HepG2 (cell line): ENCODE data around the gene GPRC5B. TPM values are rescaled to one million over a fixed set of nuclear protein-coding genes. Genes with fewer than 3 reads are reported as not detected.

Source experiments
- FOXP1 ChIP-seq, 2 experiments: fragments of 450-650 bp in 1 of 2; IDR thresholded peaks; 2 replicates each; pipeline ENCODE4 v1.6.1; 2017 to 2018; ENCODE audit warnings: antibody characterized with exemption in 1 of 2
- NCOA2 ChIP-seq: sonication (generic); formaldehyde crosslinking; IDR thresholded peaks from 2 replicates; pipeline ENCODE4 v1.8.0; 2022; ENCODE audit warnings: inconsistent platforms
- NR2F6 ChIP-seq, 2 experiments: IDR thresholded peaks; 2 replicates each; pipeline ENCODE4 v1.6.1; 2016; ENCODE audit warnings: antibody characterized with exemption in 1 of 2, mild to moderate bottlenecking in 1 of 2
- SYNCRIP ChIP-seq: fragments of 200-400 bp; formaldehyde crosslinking; IDR thresholded peaks from 2 replicates; pipeline ENCODE4 v1.6.1; 2018; ENCODE audit warnings: mild to moderate bottlenecking, low read depth, low read length; ENCODE audit not compliant: insufficient read depth
- ZBTB40 ChIP-seq, 2 experiments: fragments of 450-650 bp in 1 of 2; sonication (generic) in 1 of 2; formaldehyde crosslinking in 1 of 2; IDR thresholded peaks; 2 replicates each; pipeline versions ENCODE4 v1.6.1 to v1.8.0; 2016 to 2022; ENCODE audit warnings: antibody characterized with exemption in 1 of 2, mild to moderate bottlenecking in 1 of 2, missing genetic modification reagents in 1 of 2
- ZKSCAN8 ChIP-seq: IDR thresholded peaks from 2 replicates; pipeline ENCODE4 v1.6.1; 2016; ENCODE audit warnings: borderline replicate concordance, missing genetic modification reagents, missing compliant biosample characterization
- ZNF503 ChIP-seq: sonication (generic); formaldehyde crosslinking; IDR thresholded peaks from 2 replicates; pipeline ENCODE4 v1.4.0; 2020; ENCODE audit warnings: missing genetic modification reagents
- ZNF580 ChIP-seq: IDR thresholded peaks from 2 replicates; pipeline ENCODE4 v1.6.1; 2016; ENCODE audit warnings: low read depth, borderline replicate concordance
- polyA plus RNA-seq, 8 experiments: library from polyadenylated mRNA; depleted of rRNA in 3 of 8; stranded (reverse) in 7 of 8; unstranded in 1 of 8; fragments of >200 nt; fragmentation: Illumina TruSeq in 4 of 8; extraction: Trizol in 4 of 8; gene quantifications; 2 replicates each; pipeline versions ENCODE4 v1.2.1 to v1.2.3, GENCODE V29; 2011 to 2016; ENCODE audit warnings: low read depth in 4 of 8, missing spikeins in 1 of 8, mixed read lengths in 1 of 8; ENCODE audit not compliant: insufficient read depth in 1 of 8
- total RNA-seq, 5 experiments: library from RNA; depleted of rRNA; stranded (reverse); fragments of >200 nt; fragmentation: Illumina TruSeq; extraction: Trizol; gene quantifications; 2 replicates each; pipeline ENCODE4 v1.2.3, GENCODE V29; 2016; ENCODE audit warnings: low read depth in 1 of 5
- TF ChIP-seq, protein P1 (sequence below): IDR thresholded peaks from 2 replicates; pipeline ENCODE4 v1.6.1; 2016; ENCODE audit warnings: mild to moderate bottlenecking
- TF ChIP-seq, protein P2 (sequence below): sonication (generic); formaldehyde crosslinking; IDR thresholded peaks from 2 replicates; pipeline ENCODE4 v1.4.0; 2020; ENCODE audit warnings: missing genetic modification reagents, borderline replicate concordance

The GPRC5B gene
- total and polyA plus RNA-seq, 2 of the 13 experiments (the other 11 are each of a cell fraction or from before 2014, with no cell fraction given), result 0.46 to 0.53 TPM

DNA sequence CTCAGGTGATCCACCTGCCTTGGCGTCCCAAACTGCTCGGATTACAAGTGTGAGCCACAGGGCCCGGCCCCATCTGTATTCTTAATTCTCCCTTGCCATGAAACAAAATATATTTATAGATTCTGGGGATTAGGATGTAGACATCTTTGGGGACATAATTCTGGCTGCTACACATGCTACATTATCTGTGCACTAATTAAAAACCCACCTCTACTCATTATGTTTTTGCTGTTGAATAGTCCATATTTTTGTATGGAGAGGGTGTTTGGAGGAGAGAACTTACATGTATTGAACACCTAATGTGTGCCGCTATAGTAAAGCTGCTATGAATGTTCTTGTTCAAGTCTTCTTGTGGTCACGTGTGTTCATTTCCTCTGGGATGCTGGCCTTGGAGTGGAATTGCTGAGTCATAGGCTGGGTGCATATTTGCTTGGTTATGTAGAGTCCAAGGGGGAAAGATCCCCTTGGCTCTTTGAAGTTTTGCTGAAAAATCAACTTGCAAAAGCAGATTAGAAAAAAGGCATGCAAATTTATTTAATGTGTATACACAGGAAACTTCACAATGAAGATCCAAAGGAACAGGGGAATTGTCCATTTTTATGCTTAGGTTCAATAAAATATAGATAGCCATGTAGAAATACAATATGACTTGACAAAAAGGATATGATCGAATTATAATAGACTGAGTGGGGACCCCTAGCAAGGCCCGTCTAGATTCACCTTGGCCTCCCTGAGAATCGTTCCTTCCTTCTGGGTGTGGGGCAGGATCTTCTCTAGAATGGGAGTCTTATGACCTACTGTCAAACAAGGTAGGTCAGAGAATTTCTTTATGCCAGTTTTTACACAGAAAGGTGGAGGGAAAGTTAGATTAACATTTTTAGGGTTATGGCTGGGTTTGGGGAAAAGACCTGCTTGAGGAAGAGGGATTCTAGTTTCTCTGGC is 42.1 kb upstream of the GPRC5B start (continued):
- TF ChIP-seq ZNF503 (peak; percentile 72; the same call in 1 of the 2 replicates), FOXP1 (IDR thresholded peaks at IDR 0.05) (no peak), FOXP1 (CRISPR knock-in tag; IDR thresholded peaks at IDR 0.05) (peak; percentile 59; the same call in 1 of the 2 replicates), ZKSCAN8 (0 out of 2 replicates have a peak, but pooled peaks have one; percentile 20), NR2F6 (IDR thresholded peaks at IDR 0.05) (peak; percentile 37), NR2F6 (CRISPR knock-in tag; IDR thresholded peaks at IDR 0.05) (peak; percentile 57; the same call in 1 of the 2 replicates), SYNCRIP (no peak), ZNF580 (CRISPR knock-in tag) (peak; percentile 29; the same call in 1 of the 2 replicates), NCOA2 (CRISPR knock-in tag) (peak; percentile 85), ZBTB40 (IDR thresholded peaks at IDR 0.05) (no peak), ZBTB40 (CRISPR knock-in tag; IDR thresholded peaks at IDR 0.05) (peak; percentile 9; the same call in 1 of the 2 replicates)
- TF ChIP-seq, protein P1, sequence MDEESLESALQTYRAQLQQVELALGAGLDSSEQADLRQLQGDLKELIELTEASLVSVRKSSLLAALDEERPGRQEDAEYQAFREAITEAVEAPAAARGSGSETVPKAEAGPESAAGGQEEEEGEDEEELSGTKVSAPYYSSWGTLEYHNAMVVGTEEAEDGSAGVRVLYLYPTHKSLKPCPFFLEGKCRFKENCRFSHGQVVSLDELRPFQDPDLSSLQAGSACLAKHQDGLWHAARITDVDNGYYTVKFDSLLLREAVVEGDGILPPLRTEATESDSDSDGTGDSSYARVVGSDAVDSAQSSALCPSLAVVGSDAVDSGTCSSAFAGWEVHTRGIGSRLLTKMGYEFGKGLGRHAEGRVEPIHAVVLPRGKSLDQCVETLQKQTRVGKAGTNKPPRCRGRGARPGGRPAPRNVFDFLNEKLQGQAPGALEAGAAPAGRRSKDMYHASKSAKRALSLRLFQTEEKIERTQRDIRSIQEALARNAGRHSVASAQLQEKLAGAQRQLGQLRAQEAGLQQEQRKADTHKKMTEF, result peak; percentile 70; the same call in 1 of the 2 replicates
- TF ChIP-seq, protein P2, sequence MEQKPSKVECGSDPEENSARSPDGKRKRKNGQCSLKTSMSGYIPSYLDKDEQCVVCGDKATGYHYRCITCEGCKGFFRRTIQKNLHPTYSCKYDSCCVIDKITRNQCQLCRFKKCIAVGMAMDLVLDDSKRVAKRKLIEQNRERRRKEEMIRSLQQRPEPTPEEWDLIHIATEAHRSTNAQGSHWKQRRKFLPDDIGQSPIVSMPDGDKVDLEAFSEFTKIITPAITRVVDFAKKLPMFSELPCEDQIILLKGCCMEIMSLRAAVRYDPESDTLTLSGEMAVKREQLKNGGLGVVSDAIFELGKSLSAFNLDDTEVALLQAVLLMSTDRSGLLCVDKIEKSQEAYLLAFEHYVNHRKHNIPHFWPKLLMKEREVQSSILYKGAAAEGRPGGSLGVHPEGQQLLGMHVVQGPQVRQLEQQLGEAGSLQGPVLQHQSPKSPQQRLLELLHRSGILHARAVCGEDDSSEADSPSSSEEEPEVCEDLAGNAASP (CRISPR knock-in tag), result peak; percentile 27; the same call in 1 of the 2 replicates
